ENCODE results near the gene RAF1.

- no peak for TF ChIP-seq CTCF (IDR thresholded peaks at IDR 0.05)
- TF ChIP-seq POLR2A (IDR thresholded peaks at IDR 0.05): no peak
Measured at GRCh38 chr3:12709334-12709733, 45.4 kb upstream of the RAF1 start.
